Measurements from ENCODE around the gene HAUS8.

GRCh38 chr19:17063428-17063827, 11.8 kb downstream of the HAUS8 start:
- TF ChIP-seq CTCF (IDR thresholded peaks at IDR 0.05) = no peak
- TF ChIP-seq POLR2A (IDR thresholded peaks at IDR 0.05) = no peak
